ENCODE results near the gene CMTM6.

- TF ChIP-seq CTCF (IDR thresholded peaks at IDR 0.05; ENCODE audit: borderline replicate concordance, extremely low read depth, low read length, poor library complexity, severe bottlenecking) (no peak), EZH2 (IDR thresholded peaks at IDR 0.05; ENCODE audit: borderline replicate concordance, low read depth, low read length, severe bottlenecking) (no peak)
These were observed 44.6 kb downstream of the CMTM6 start for GRCh38 chr3:32457971-32458471.
